NCI-H510A (cell line): ENCODE results near the gene NOL4L.
"Not testable (repeated sequence)": the region's sequence is repeated elsewhere in the genome, so short reads cannot be mapped to it uniquely, and the experiment has no call there.

Experiments used
- DNase-seq: peaks from one replicate; lab custom pipeline; 2025; lab: John Stamatoyannopoulos, UW

NOL4L gene

GRCh38 chr20:32421290-32421689 is 163.8 kb downstream of the NOL4L start:
- no peak for DNase-seq

DNA sequence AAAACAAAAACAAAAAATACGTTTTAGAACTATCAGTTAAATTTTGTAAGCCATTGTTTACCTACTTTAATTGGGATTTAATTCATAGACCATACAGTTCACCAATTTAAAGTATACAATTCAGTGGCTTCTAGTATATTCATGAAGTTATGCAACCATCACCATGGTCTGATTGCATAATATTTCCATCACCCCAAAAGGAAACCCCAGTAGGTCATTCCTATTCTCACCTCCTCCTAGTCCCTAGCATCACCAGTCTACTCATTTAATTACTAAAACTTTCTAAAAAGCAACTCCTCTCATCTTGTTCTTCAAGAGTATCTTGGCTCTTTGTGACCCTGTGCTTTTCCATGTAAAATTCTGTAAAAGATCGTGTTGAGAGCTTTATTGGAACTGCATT is 166.8 kb downstream of the NOL4L start:
- no peak for DNase-seq

DNA sequence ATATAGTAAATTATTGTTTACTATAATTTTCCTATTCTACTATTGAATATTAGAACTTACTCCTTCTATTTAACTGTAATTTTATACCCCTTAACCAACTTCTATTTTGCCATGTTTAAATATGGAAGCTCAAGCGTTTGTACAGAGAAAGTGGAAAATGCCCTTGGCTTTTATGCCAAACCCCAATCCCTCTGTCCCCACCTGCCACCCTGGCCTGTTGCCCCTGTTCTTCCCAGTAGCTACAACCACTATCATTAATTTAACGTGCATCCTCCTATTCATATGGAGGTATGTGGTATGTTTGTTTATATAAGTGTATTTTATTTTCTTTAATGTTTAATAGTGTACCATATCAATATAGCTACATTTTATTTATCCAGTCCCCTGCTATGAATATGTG is 168.9 kb downstream of the NOL4L start:
- no peak for DNase-seq

DNA sequence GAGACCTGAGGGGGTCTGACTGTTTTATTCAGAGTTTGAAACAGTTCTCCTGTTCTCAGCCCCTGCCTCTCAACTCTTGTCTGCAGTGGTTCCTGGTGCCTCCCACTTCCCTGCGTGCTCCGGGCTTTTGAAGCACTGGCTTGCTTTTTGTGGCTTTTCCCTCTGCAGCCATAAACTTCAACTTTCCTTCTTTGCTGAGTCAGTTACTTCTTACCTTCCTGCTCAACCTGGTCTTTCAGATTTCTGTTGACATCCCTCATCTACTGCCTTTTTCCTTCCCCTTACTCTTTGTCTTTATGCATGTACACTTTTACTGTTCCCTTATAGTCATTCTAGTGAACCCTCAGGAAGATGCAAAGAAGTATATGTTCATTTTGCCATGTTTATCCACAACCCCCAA is 169.6 kb downstream of the NOL4L start:
- DNase-seq, result no peak

GRCh38 chr20:32411955-32412706 is 173.0 kb downstream of the NOL4L start:
- DNase-seq, result no peak

DNA sequence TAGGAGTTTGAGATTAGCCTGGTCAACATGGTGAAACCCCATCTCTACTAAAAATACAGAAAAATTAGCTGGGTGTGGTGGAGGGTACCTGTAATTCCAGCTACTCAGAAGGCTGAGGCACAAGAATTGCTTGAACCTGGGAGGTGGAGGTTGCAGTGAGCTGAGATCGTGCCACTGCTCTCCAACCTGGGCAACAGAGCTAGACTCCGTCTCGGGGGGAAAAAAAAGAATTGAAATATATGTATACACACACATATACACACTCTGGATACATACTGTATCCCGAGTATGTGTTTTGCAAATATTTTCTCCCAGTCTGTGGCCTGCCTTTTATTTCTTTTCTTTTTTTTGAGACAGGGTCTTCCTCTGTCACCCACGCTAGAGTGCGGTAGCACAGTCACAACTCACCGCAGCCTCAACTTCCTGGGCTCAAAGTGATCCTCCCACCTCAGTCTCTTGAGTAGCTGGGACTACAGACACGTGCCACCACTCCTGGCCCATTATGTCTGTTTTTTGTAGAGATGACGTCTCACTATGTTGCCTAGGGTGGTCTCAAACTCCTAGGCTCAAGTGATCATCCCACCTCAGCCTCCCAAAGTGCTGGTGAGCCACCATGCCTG is 177.9 kb downstream of the NOL4L start:
- DNase-seq, result not testable (repeated sequence)

- no peak for DNase-seq
Measured at GRCh38 chr20:32406701-32407100, 178.4 kb downstream of the NOL4L start.

DNA sequence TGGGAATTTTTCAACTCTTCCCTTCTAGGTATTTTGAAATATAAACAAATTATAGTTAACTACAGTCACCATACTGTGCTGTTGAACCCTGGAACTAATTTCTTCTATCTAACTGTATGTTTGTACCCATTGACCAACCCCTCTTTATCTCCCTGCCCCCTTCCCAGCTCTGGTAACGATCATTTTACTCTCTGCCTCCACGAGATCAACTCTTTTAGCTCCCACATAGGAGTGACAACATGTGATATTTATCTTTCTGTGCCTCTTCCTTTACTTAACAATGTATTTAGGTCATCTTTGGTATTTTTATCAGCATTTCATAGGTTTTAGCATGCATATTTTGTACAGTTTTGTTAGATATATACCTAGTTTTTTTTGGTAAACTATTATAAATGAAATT is 181.1 kb downstream of the NOL4L start:
- DNase-seq, result no peak

DNA sequence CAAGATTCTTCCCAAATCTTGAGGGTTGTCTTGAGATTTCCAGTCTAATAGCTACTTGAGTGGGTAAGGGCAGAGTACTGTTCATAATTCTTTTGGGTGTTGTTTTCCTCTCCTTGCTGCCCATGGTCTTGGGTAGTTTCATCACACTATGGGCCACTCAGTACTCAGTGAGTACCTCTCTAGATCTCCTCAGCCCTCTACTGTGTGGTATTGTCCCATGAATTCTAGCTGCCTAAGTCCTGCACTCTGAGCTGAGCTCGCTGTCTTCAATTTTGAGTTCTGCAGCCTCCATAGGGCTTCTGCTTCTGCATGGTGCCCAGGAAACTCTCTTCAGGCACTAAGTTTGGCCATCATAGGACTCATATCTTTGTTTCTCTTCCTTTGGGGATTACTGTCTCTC is 184.7 kb downstream of the NOL4L start:
- DNase-seq, result no peak

DNA sequence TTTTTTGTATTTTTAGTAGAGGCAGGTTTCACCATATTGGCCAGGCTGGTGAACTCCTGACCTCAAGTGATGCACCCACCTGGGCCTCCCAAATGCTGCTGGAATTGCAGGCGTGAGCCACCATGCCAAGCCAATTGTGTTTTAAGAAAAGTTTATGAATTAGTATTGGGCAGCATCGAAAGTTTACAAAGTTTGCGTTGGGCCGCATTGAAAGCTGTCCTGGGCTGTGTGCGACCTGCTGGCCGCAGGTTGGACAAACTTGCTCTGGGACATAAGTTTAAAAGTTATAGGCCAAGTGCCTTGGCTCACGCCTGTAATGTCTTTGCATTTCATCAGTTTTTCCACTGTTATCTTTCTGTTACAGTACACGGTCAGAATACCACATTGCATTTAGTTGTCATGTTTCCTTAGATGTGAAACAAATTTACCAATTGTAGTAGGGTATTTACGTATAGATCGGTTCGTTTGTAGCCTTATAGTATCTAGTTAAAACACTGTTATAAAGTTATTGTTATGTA is 187.5 kb downstream of the NOL4L start:
- DNase-seq, result no peak

- DNase-seq, result no peak
Measured at GRCh38 chr20:32396646-32397160, 188.4 kb downstream of the NOL4L start.

- DNase-seq, result no peak
Measured at GRCh38 chr20:32395066-32395465, 190.1 kb downstream of the NOL4L start.
